GM19468 (cell line): ENCODE data around the gene MYOM3.

Experiments
- ATAC-seq: cut with Tn5 transposase; IDR thresholded peaks from one replicate; pipeline ENCODE4 v1.9.1; 2021; ENCODE audit warnings: mild to moderate bottlenecking, moderate library complexity, moderate number of reproducible peaks; ENCODE audit not compliant: unreplicated experiment; ENCODE audit errors: extremely low read depth

The MYOM3 gene

GRCh38 chr1:24081190-24081589, 30.7 kb downstream of the MYOM3 start:
- ATAC-seq, result no peak

- no peak for ATAC-seq
These were observed 31.8 kb downstream of the MYOM3 start for GRCh38 chr1:24080131-24080530.

- ATAC-seq, result no peak
These were observed 34.5 kb downstream of the MYOM3 start for GRCh38 chr1:24077278-24077978.

GRCh38 chr1:24075946-24076345, 36.0 kb downstream of the MYOM3 start:
- no peak for ATAC-seq

GRCh38 chr1:24075590-24075854, 36.4 kb downstream of the MYOM3 start:
- ATAC-seq, result no peak

GRCh38 chr1:24074817-24075589, 36.9 kb downstream of the MYOM3 start:
- no peak for ATAC-seq

GRCh38 chr1:24074196-24074595, 37.7 kb downstream of the MYOM3 start:
- no peak for ATAC-seq

GRCh38 chr1:24071941-24072340, 40.0 kb downstream of the MYOM3 start:
- no peak for ATAC-seq

- no peak for ATAC-seq
These were observed 41.0 kb downstream of the MYOM3 start for GRCh38 chr1:24070821-24071393.

- no peak for ATAC-seq
These were observed 42.1 kb downstream of the MYOM3 start for GRCh38 chr1:24069817-24070216.

- no peak for ATAC-seq
These were observed 44.0 kb downstream of the MYOM3 start for GRCh38 chr1:24067978-24068377.

GRCh38 chr1:24065304-24065703, 46.6 kb downstream of the MYOM3 start:
- no peak for ATAC-seq

GRCh38 chr1:24062221-24062620, 49.7 kb downstream of the MYOM3 start:
- ATAC-seq, result no peak

- ATAC-seq, result no peak
These were observed 51.5 kb downstream of the MYOM3 start for GRCh38 chr1:24060482-24060881.

GRCh38 chr1:24058671-24059455, 53.1 kb downstream of the MYOM3 start:
- no peak for ATAC-seq

GRCh38 chr1:24057171-24057570, 54.8 kb downstream of the MYOM3 start:
- ATAC-seq, result no peak

GRCh38 chr1:24055681-24056080, 56.3 kb downstream of the MYOM3 start:
- no peak for ATAC-seq

GRCh38 chr1:24052220-24052619, 59.7 kb downstream of the MYOM3 start:
- no peak for ATAC-seq

GRCh38 chr1:24051206-24051945, 60.6 kb downstream of the MYOM3 start:
- ATAC-seq, result no peak

- ATAC-seq, result no peak
These were observed 62.2 kb downstream of the MYOM3 start for GRCh38 chr1:24049733-24050132.
